ENCODE data around the gene TAF1C. TPM values are rescaled to one million over a fixed set of nuclear protein-coding genes. Genes with fewer than 3 reads are reported as not detected.

The TAF1C gene
- total RNA-seq, 3 donors from 2014 or later (not counting 1 experiment from before 2014, with no cell fraction given) = 89.0 to 97.7 (median 91.9) TPM

GRCh38 chr16:84143784-84144199, 43.1 kb downstream of the TAF1C start:
- H3K27ac ChIP-seq (ENCODE audit: low read length) = no peak overlapping the region
- Mint-ChIP-seq H3K27me3 (ENCODE audit: low read depth in 2 of 2) (peaks cover 3% of the 10 kb centered on the region in 2 donors), H3K4me1 (peaks cover 19 to 24% of the 10 kb centered on the region in 2 donors), H3K4me3 (peak overlapping the region; percentile 94), H3K27ac (peak overlapping the region; percentile 82 to 88), H3K36me3 (no peaks in the 10 kb centered on the region), H3K9me3 (no peaks in the 10 kb centered on the region)
- 56% methylated on average over 11 of the region's 13 CpGs for WGBS (ENCODE audit: insufficient coverage)
- no peak for DNase-seq
- intact Hi-C loops (cut with micrococcal nuclease) = no loop called here
- no peak overlapping the region for H3K4me3 ChIP-seq (ENCODE audit: low read length)
- no peaks in the 10 kb centered on the region for H3K36me3 ChIP-seq (ENCODE audit: control insufficient read depth, insufficient read depth, low read length)
- H3K27me3 ChIP-seq (ENCODE audit: control insufficient read depth, insufficient read depth, low read length) = no peaks in the 10 kb centered on the region
- ATAC-seq = no peak
- TF ChIP-seq CTCF (IDR thresholded peaks at IDR 0.05) = no peak
- no peaks in the 10 kb centered on the region for H3K9me3 ChIP-seq (ENCODE audit: control insufficient read depth, insufficient read depth, low read length)
- H3K4me1 ChIP-seq (ENCODE audit: control insufficient read depth, insufficient read depth, low read length) = peaks cover 12% of the 10 kb centered on the region

GRCh38 chr16:84143081-84143480, 43.8 kb downstream of the TAF1C start:
- peak overlapping the region in 1 of 2 donors; percentile 82 for H3K27ac Mint-ChIP-seq
- 88% methylated on average over 1 of the region's 1 CpG for WGBS (ENCODE audit: insufficient coverage)
- H3K36me3 Mint-ChIP-seq = no peaks in the 10 kb centered on the region
- TF ChIP-seq CTCF (IDR thresholded peaks at IDR 0.05) = no peak
- peaks cover 12% of the 10 kb centered on the region for H3K4me1 ChIP-seq (ENCODE audit: control insufficient read depth, insufficient read depth, low read length)
- H3K9me3 Mint-ChIP-seq = no peaks in the 10 kb centered on the region
- H3K27ac ChIP-seq (ENCODE audit: low read length) = no peak overlapping the region
- no peak for ATAC-seq
- H3K4me3 Mint-ChIP-seq = peak overlapping the region; percentile 83
- intact Hi-C loops (cut with micrococcal nuclease) = no loop called here
- H3K27me3 ChIP-seq (ENCODE audit: control insufficient read depth, insufficient read depth, low read length) = no peaks in the 10 kb centered on the region
- no peaks in the 10 kb centered on the region for H3K9me3 ChIP-seq (ENCODE audit: control insufficient read depth, insufficient read depth, low read length)
- DNase-seq = no peak
- no peaks in the 10 kb centered on the region for H3K36me3 ChIP-seq (ENCODE audit: control insufficient read depth, insufficient read depth, low read length)
- no peaks in the 10 kb centered on the region for H3K27me3 Mint-ChIP-seq (ENCODE audit: low read depth in 2 of 2)
- H3K4me3 ChIP-seq (ENCODE audit: low read length) = no peak overlapping the region
- H3K4me1 Mint-ChIP-seq = peaks cover 19 to 26% of the 10 kb centered on the region in 2 donors

GRCh38 chr16:84141143-84141670, 45.6 kb downstream of the TAF1C start:
- peak in 1 of 2 donors; percentile 34 for DNase-seq
- no peaks in the 10 kb centered on the region for H3K27me3 Mint-ChIP-seq (ENCODE audit: low read depth in 2 of 2)
- no peak for TF ChIP-seq CTCF (IDR thresholded peaks at IDR 0.05)
- H3K27ac ChIP-seq (ENCODE audit: low read length) = no peak overlapping the region
- no peak overlapping the region for H3K4me3 Mint-ChIP-seq
- peaks cover 12% of the 10 kb centered on the region for H3K4me1 ChIP-seq (ENCODE audit: control insufficient read depth, insufficient read depth, low read length)
- no peaks in the 10 kb centered on the region for H3K36me3 Mint-ChIP-seq
- no peak overlapping the region for H3K27ac Mint-ChIP-seq
- ATAC-seq = no peak
- no peaks in the 10 kb centered on the region for H3K9me3 ChIP-seq (ENCODE audit: control insufficient read depth, insufficient read depth, low read length)
- H3K36me3 ChIP-seq (ENCODE audit: control insufficient read depth, insufficient read depth, low read length) = no peaks in the 10 kb centered on the region
- no peaks in the 10 kb centered on the region for H3K27me3 ChIP-seq (ENCODE audit: control insufficient read depth, insufficient read depth, low read length)
- H3K9me3 Mint-ChIP-seq = no peaks in the 10 kb centered on the region
- H3K4me3 ChIP-seq (ENCODE audit: low read length) = no peak overlapping the region
- H3K4me1 Mint-ChIP-seq = peaks cover 25 to 26% of the 10 kb centered on the region in 2 donors
- intact Hi-C loops (cut with micrococcal nuclease) = no loop called here
- 65% methylated on average over 13 of the region's 13 CpGs for WGBS (ENCODE audit: insufficient coverage)

All from natural killer cell (primary cell).